Measurements from ENCODE around the gene DAB1.

Gene DAB1

GRCh38 chr1:57378534-57378933 is 45.3 kb downstream of the DAB1 start:
- Histone ChIP-seq H3K9me3 (ENCODE audit: insufficient read depth, low read length) (no peaks in the 10 kb centered on the region), H3K9ac (ENCODE audit: insufficient read length, low read depth) (no peak overlapping the region), H3K4me1 (ENCODE audit: insufficient read depth, insufficient read length) (no peaks in the 10 kb centered on the region), H3K4me3 (ENCODE audit: insufficient read length, low read depth) (no peak overlapping the region), H3K36me3 (ENCODE audit: insufficient read depth, insufficient read length, low read length) (no peaks in the 10 kb centered on the region), H3K27me3 (ENCODE audit: insufficient read depth, insufficient read length) (no peaks in the 10 kb centered on the region)
- TF ChIP-seq SUZ12 (IDR thresholded peaks at IDR 0.05; ENCODE audit: extremely low read depth, insufficient read depth, insufficient read length): no peak
- TF ChIP-seq YY1 (IDR thresholded peaks at IDR 0.05; ENCODE audit: insufficient read depth, insufficient read length): no peak
- no peak for TF ChIP-seq ZNF274 (IDR thresholded peaks at IDR 0.05; ENCODE audit: low read depth, low read length)
- no peak for DNase-seq (ENCODE audit: low read depth, low spot score)

GRCh38 chr1:57377339-57378139 is 46.3 kb downstream of the DAB1 start:
- DNase-seq (ENCODE audit: low read depth, low spot score): no peak
- Histone ChIP-seq H3K36me3 (ENCODE audit: insufficient read depth, insufficient read length, low read length) (no peaks in the 10 kb centered on the region), H3K4me1 (ENCODE audit: insufficient read depth, insufficient read length) (no peaks in the 10 kb centered on the region), H3K27me3 (ENCODE audit: insufficient read depth, insufficient read length) (no peaks in the 10 kb centered on the region), H3K4me3 (ENCODE audit: insufficient read length, low read depth) (no peak overlapping the region), H3K9ac (ENCODE audit: insufficient read length, low read depth) (no peak overlapping the region), H3K9me3 (ENCODE audit: insufficient read depth, low read length) (no peaks in the 10 kb centered on the region)
- TF ChIP-seq ZNF274 (IDR thresholded peaks at IDR 0.05; ENCODE audit: low read depth, low read length) (no peak), YY1 (IDR thresholded peaks at IDR 0.05; ENCODE audit: insufficient read depth, insufficient read length) (no peak), SUZ12 (IDR thresholded peaks at IDR 0.05; ENCODE audit: extremely low read depth, insufficient read depth, insufficient read length) (no peak)

GRCh38 chr1:57376041-57376440 is 47.8 kb downstream of the DAB1 start:
- no peak for DNase-seq (ENCODE audit: low read depth, low spot score)
- H3K27me3 ChIP-seq (ENCODE audit: insufficient read depth, insufficient read length): no peaks in the 10 kb centered on the region
- H3K9me3 ChIP-seq (ENCODE audit: insufficient read depth, low read length): no peaks in the 10 kb centered on the region
- TF ChIP-seq SUZ12 (IDR thresholded peaks at IDR 0.05; ENCODE audit: extremely low read depth, insufficient read depth, insufficient read length) (no peak), ZNF274 (IDR thresholded peaks at IDR 0.05; ENCODE audit: low read depth, low read length) (no peak), YY1 (IDR thresholded peaks at IDR 0.05; ENCODE audit: insufficient read depth, insufficient read length) (no peak)
- no peak overlapping the region for H3K4me3 ChIP-seq (ENCODE audit: insufficient read length, low read depth)
- H3K4me1 ChIP-seq (ENCODE audit: insufficient read depth, insufficient read length): no peaks in the 10 kb centered on the region
- H3K36me3 ChIP-seq (ENCODE audit: insufficient read depth, insufficient read length, low read length): no peaks in the 10 kb centered on the region
- no peak overlapping the region for H3K9ac ChIP-seq (ENCODE audit: insufficient read length, low read depth)

- no peak overlapping the region for H3K9ac ChIP-seq (ENCODE audit: insufficient read length, low read depth)
- TF ChIP-seq SUZ12 (IDR thresholded peaks at IDR 0.05; ENCODE audit: extremely low read depth, insufficient read depth, insufficient read length) (no peak), ZNF274 (IDR thresholded peaks at IDR 0.05; ENCODE audit: low read depth, low read length) (no peak), YY1 (IDR thresholded peaks at IDR 0.05; ENCODE audit: insufficient read depth, insufficient read length) (no peak)
- no peaks in the 10 kb centered on the region for H3K4me1 ChIP-seq (ENCODE audit: insufficient read depth, insufficient read length)
- H3K36me3 ChIP-seq (ENCODE audit: insufficient read depth, insufficient read length, low read length): no peaks in the 10 kb centered on the region
- no peak for DNase-seq (ENCODE audit: low read depth, low spot score)
- H3K4me3 ChIP-seq (ENCODE audit: insufficient read length, low read depth): no peak overlapping the region
- H3K27me3 ChIP-seq (ENCODE audit: insufficient read depth, insufficient read length): no peaks in the 10 kb centered on the region
- peaks cover 27% of the 10 kb centered on the region for H3K9me3 ChIP-seq (ENCODE audit: insufficient read depth, low read length)
Measured at GRCh38 chr1:57369889-57370288, 54.0 kb downstream of the DAB1 start.

GRCh38 chr1:57367945-57368344 is 55.9 kb downstream of the DAB1 start:
- H3K9ac ChIP-seq (ENCODE audit: insufficient read length, low read depth): no peak overlapping the region
- H3K4me3 ChIP-seq (ENCODE audit: insufficient read length, low read depth): no peak overlapping the region
- TF ChIP-seq ZNF274 (IDR thresholded peaks at IDR 0.05; ENCODE audit: low read depth, low read length) (no peak), SUZ12 (IDR thresholded peaks at IDR 0.05; ENCODE audit: extremely low read depth, insufficient read depth, insufficient read length) (no peak), YY1 (IDR thresholded peaks at IDR 0.05; ENCODE audit: insufficient read depth, insufficient read length) (no peak)
- H3K4me1 ChIP-seq (ENCODE audit: insufficient read depth, insufficient read length): no peaks in the 10 kb centered on the region
- no peaks in the 10 kb centered on the region for H3K27me3 ChIP-seq (ENCODE audit: insufficient read depth, insufficient read length)
- no peaks in the 10 kb centered on the region for H3K36me3 ChIP-seq (ENCODE audit: insufficient read depth, insufficient read length, low read length)
- DNase-seq (ENCODE audit: low read depth, low spot score): no peak
- H3K9me3 ChIP-seq (ENCODE audit: insufficient read depth, low read length): peaks cover 27% of the 10 kb centered on the region

GRCh38 chr1:57363643-57364042 is 60.2 kb downstream of the DAB1 start:
- H3K4me1 ChIP-seq (ENCODE audit: insufficient read depth, insufficient read length): no peaks in the 10 kb centered on the region
- TF ChIP-seq ZNF274 (IDR thresholded peaks at IDR 0.05; ENCODE audit: low read depth, low read length): no peak
- no peak for TF ChIP-seq YY1 (IDR thresholded peaks at IDR 0.05; ENCODE audit: insufficient read depth, insufficient read length)
- TF ChIP-seq SUZ12 (IDR thresholded peaks at IDR 0.05; ENCODE audit: extremely low read depth, insufficient read depth, insufficient read length): no peak

GRCh38 chr1:57363165-57363564 is 60.7 kb downstream of the DAB1 start:
- Histone ChIP-seq H3K4me3 (ENCODE audit: insufficient read length, low read depth) (no peak overlapping the region), H3K36me3 (ENCODE audit: insufficient read depth, insufficient read length, low read length) (no peaks in the 10 kb centered on the region), H3K9me3 (ENCODE audit: insufficient read depth, low read length) (peaks cover 8% of the 10 kb centered on the region; the same call in 1 of the 2 replicates), H3K4me1 (ENCODE audit: insufficient read depth, insufficient read length) (no peaks in the 10 kb centered on the region), H3K27me3 (ENCODE audit: insufficient read depth, insufficient read length) (no peaks in the 10 kb centered on the region), H3K9ac (ENCODE audit: insufficient read length, low read depth) (no peak overlapping the region)
- no peak for DNase-seq (ENCODE audit: low read depth, low spot score)
- TF ChIP-seq ZNF274 (IDR thresholded peaks at IDR 0.05; ENCODE audit: low read depth, low read length): no peak
- no peak for TF ChIP-seq YY1 (IDR thresholded peaks at IDR 0.05; ENCODE audit: insufficient read depth, insufficient read length)
- TF ChIP-seq SUZ12 (IDR thresholded peaks at IDR 0.05; ENCODE audit: extremely low read depth, insufficient read depth, insufficient read length): no peak

More at GRCh38 chr1:57363643-57364042, 60.2 kb downstream of the DAB1 start:
- no peak overlapping the region for H3K4me3 ChIP-seq (ENCODE audit: insufficient read length, low read depth)
- H3K27me3 ChIP-seq (ENCODE audit: insufficient read depth, insufficient read length): no peaks in the 10 kb centered on the region
- peaks cover 13% of the 10 kb centered on the region for H3K9me3 ChIP-seq (ENCODE audit: insufficient read depth, low read length)
- H3K36me3 ChIP-seq (ENCODE audit: insufficient read depth, insufficient read length, low read length): no peaks in the 10 kb centered on the region
- H3K9ac ChIP-seq (ENCODE audit: insufficient read length, low read depth): no peak overlapping the region
- DNase-seq (ENCODE audit: low read depth, low spot score): no peak
